PC-9 (cell line): Measurements from ENCODE around the gene SERPINI1. TPM values are rescaled to one million over a fixed set of nuclear protein-coding genes. Genes with fewer than 3 reads are reported as not detected.

Experiments used
- BruUV-seq: library from RNA; stranded (reverse); fragments of 400-500 nt; replicated peaks from 2 replicates; lab custom pipeline; 2021; lab: Mats Ljungman, UMichigan
- CTCF ChIA-PET: fragments of 300-600 bp; sonication (Branson Sonifier 250); formaldehyde crosslinking; loops from one replicate; lab custom pipeline; 2022; ENCODE audit warnings: antibody characterized with exemption; lab: Charles Lee
- POLR2A ChIA-PET: fragments of 300-600 bp; sonication (Branson Sonifier 250); formaldehyde crosslinking; loops from one replicate; lab custom pipeline; 2022; ENCODE audit warnings: antibody characterized with exemption; ENCODE audit not compliant: unreplicated experiment; lab: Charles Lee
- DNase-seq, 2 experiments: peaks; one replicate each; pipeline versions ENCODE4 v3.0.0 to v3.0.0-alpha.2; 2015 to 2022; ENCODE audit warnings: mixed read lengths in 1 of 2
- H2AFZ ChIP-seq: fragments of 200-600 bp; sonication (generic); 2 replicates; pipeline ENCODE4 v1.8.1; 2017; ENCODE audit warnings: antibody characterized with exemption
- H3F3A ChIP-seq: fragments of 200-600 bp; sonication (generic); 2 replicates; pipeline ENCODE4 v1.8.1; 2017; ENCODE audit warnings: antibody characterized with exemption, mild to moderate bottlenecking, low read depth; ENCODE audit not compliant: insufficient read depth
- H3K27ac ChIP-seq: fragments of 200-600 bp; sonication (generic); 2 replicates; pipeline ENCODE4 v1.6.1; 2016; ENCODE audit warnings: mixed run types
- H3K27me3 ChIP-seq: fragments of 200-600 bp; sonication (generic); 2 replicates; pipeline ENCODE4 v1.6.1; 2016; ENCODE audit warnings: low read depth, mixed run types; ENCODE audit not compliant: insufficient read depth
- H3K36me3 ChIP-seq: fragments of 200-600 bp; sonication (generic); 2 replicates; pipeline ENCODE4 v1.6.1; 2016; ENCODE audit warnings: low read depth, mixed run types
- H3K4me1 ChIP-seq: fragments of 200-600 bp; sonication (generic); replicated peaks from 2 replicates; pipeline ENCODE4 v1.6.1; 2016; ENCODE audit warnings: mixed run types; ENCODE audit not compliant: insufficient read depth
- H3K4me2 ChIP-seq: fragments of 200-600 bp; sonication (generic); 2 replicates; pipeline ENCODE4 v1.6.1; 2017; ENCODE audit warnings: mixed run types
- H3K4me3 ChIP-seq: fragments of 200-600 bp; sonication (generic); 2 replicates; pipeline ENCODE4 v1.6.1; 2016; ENCODE audit warnings: mixed run types
- H3K79me2 ChIP-seq: fragments of 200-600 bp; sonication (generic); 2 replicates; pipeline ENCODE4 v1.6.1; 2017; ENCODE audit warnings: low read depth, mixed run types
- H3K9me2 ChIP-seq: fragments of 200-600 bp; sonication (generic); 2 replicates; pipeline ENCODE4 v1.8.1; 2017; ENCODE audit warnings: mild to moderate bottlenecking; ENCODE audit not compliant: insufficient read depth
- H3K9me3 ChIP-seq: fragments of 200-600 bp; sonication (generic); 2 replicates; pipeline ENCODE4 v1.8.1; 2016; ENCODE audit warnings: low read depth; ENCODE audit not compliant: insufficient read depth
- H4K20me1 ChIP-seq: fragments of 200-600 bp; sonication (generic); 2 replicates; pipeline ENCODE4 v1.8.1; 2017; ENCODE audit not compliant: insufficient read depth
- CTCF ChIP-seq: fragments of 200-600 bp; sonication (generic); conservative IDR thresholded peaks from 2 replicates; pipeline ENCODE4 v1.6.1; 2017; ENCODE audit warnings: mixed run types, antibody characterized with exemption, mild to moderate bottlenecking, moderate library complexity
- EZH2 ChIP-seq: fragments of 200-600 bp; sonication (generic); IDR thresholded peaks from 2 replicates; pipeline ENCODE4 v1.8.0; 2017; ENCODE audit warnings: antibody characterized with exemption, low read depth
- intact Hi-C: fragments of 100-400 bp; cut with micrococcal nuclease; formaldehyde crosslinking; loops from one replicate; pipeline ENCODE4 v1.10.0; 2022; ENCODE audit not compliant: unreplicated experiment
- total RNA-seq: library from RNA; stranded (reverse); gene quantifications from 2 replicates; pipeline ENCODE4 v1.2.3, GENCODE V29; 2021

The SERPINI1 gene
- total RNA-seq, 1 experiment from 2014 or later: 2.4 TPM

- no peak overlapping the region for H3K27ac ChIP-seq
Observed at GRCh38 chr3:167851749-167852148, 116.2 kb downstream of the SERPINI1 start.

GRCh38 chr3:167852216-167852615, 116.7 kb downstream of the SERPINI1 start:
- no peak for DNase-seq
- Histone ChIP-seq H4K20me1 (no peaks in the 10 kb centered on the region), H3F3A (no peaks in the 10 kb centered on the region; the same call in 1 of the 2 replicates), H3K27ac (no peak overlapping the region), H2AFZ (0 out of 2 replicates have a peak overlapping the region, but pooled peaks have one; percentile 41), H3K9me2 (no peaks in the 10 kb centered on the region), H3K79me2 (no peaks in the 10 kb centered on the region), H3K4me3 (no peak overlapping the region), H3K4me1 (no peaks in the 10 kb centered on the region), H3K4me2 (no peak overlapping the region), H3K27me3 (no peaks in the 10 kb centered on the region), H3K36me3 (no peaks in the 10 kb centered on the region), H3K9me3 (no peaks in the 10 kb centered on the region)
- POLR2A ChIA-PET: no interaction called here
- intact Hi-C loops: no loop called here
- CTCF ChIA-PET: no interaction called here
- no peak for TF ChIP-seq EZH2
- no peak for TF ChIP-seq CTCF
- BruUV-seq: no TSS peak

More at GRCh38 chr3:167851749-167852148, 116.2 kb downstream of the SERPINI1 start:
- Histone ChIP-seq H3K27me3 (no peaks in the 10 kb centered on the region), H4K20me1 (no peaks in the 10 kb centered on the region), H3K4me1 (no peaks in the 10 kb centered on the region), H3K36me3 (no peaks in the 10 kb centered on the region), H3K4me3 (no peak overlapping the region), H3K79me2 (no peaks in the 10 kb centered on the region), H3K4me2 (no peak overlapping the region), H3K9me3 (no peaks in the 10 kb centered on the region), H2AFZ (0 out of 2 replicates have a peak overlapping the region, but pooled peaks have one; percentile 41), H3K9me2 (no peaks in the 10 kb centered on the region), H3F3A (no peaks in the 10 kb centered on the region; the same call in 1 of the 2 replicates)
- intact Hi-C loops: no loop called here
- ChIA-PET CTCF (no interaction called here), POLR2A (no interaction called here)
- DNase-seq: no peak
- TF ChIP-seq CTCF (no peak), EZH2 (no peak)
- BruUV-seq: no TSS peak

GRCh38 chr3:167854063-167854462, 118.5 kb downstream of the SERPINI1 start:
- no peaks in the 10 kb centered on the region for H3K4me1 ChIP-seq
- no TSS peak for BruUV-seq
- no peak for DNase-seq
- ChIA-PET CTCF (no interaction called here), POLR2A (no interaction called here)
- H3K36me3 ChIP-seq: no peaks in the 10 kb centered on the region
- H3K4me2 ChIP-seq: no peak overlapping the region
- no peaks in the 10 kb centered on the region for H3F3A ChIP-seq
- no peaks in the 10 kb centered on the region for H3K9me2 ChIP-seq
- intact Hi-C loops: no loop called here
- no peak overlapping the region for H2AFZ ChIP-seq
- H3K79me2 ChIP-seq: no peaks in the 10 kb centered on the region
- no peaks in the 10 kb centered on the region for H4K20me1 ChIP-seq
- no peaks in the 10 kb centered on the region for H3K9me3 ChIP-seq
- TF ChIP-seq CTCF (no peak), EZH2 (no peak)
- H3K27ac ChIP-seq: no peak overlapping the region
- H3K4me3 ChIP-seq: no peak overlapping the region
- no peaks in the 10 kb centered on the region for H3K27me3 ChIP-seq
